K562 (cell line): ENCODE data around the gene PTTG1IP.

ENCODE experiments used
- BRCA1 ChIP-seq, 2 experiments: fragments of 450-650 bp in 1 of 2; sonication (generic) in 1 of 2; formaldehyde crosslinking in 1 of 2; IDR thresholded peaks; 2 replicates each; pipeline versions ENCODE4 v1.5.0 to v1.6.1; 2017 to 2020; ENCODE audit warnings: mild to moderate bottlenecking in 1 of 2, missing genetic modification reagents in 1 of 2
- MCM2 ChIP-seq: fragments of 450-650 bp; IDR thresholded peaks from 2 replicates; pipeline ENCODE4 v1.6.1; 2017; ENCODE audit warnings: low read depth, mild to moderate bottlenecking
- NR1H2 ChIP-seq: sonication (generic); formaldehyde crosslinking; IDR thresholded peaks from 2 replicates; pipeline ENCODE4 v1.4.0; 2020; ENCODE audit warnings: mild to moderate bottlenecking, missing genetic modification reagents
- NR3C1 ChIP-seq: sonication (generic); formaldehyde crosslinking; IDR thresholded peaks from 2 replicates; pipeline ENCODE4 v1.8.1; 2022; ENCODE audit warnings: missing genetic modification reagents
- POLR3A ChIP-seq: IDR thresholded peaks from 2 replicates; pipeline ENCODE4 v1.6.1; 2011; ENCODE audit warnings: borderline replicate concordance, mild to moderate bottlenecking, moderate library complexity; ENCODE audit not compliant: insufficient read length, insufficient read depth; ENCODE audit errors: extremely low read depth
- SETDB1 ChIP-seq: IDR thresholded peaks from one replicate; pipeline ENCODE4 v1.6.1; 2012; ENCODE audit warnings: low read length, control low read depth, inconsistent platforms
- TAF1 ChIP-seq: IDR thresholded peaks from 2 replicates; pipeline ENCODE4 v1.6.1; 2011; ENCODE audit warnings: mild to moderate bottlenecking, low read length, moderate library complexity; ENCODE audit not compliant: insufficient read depth, control insufficient read depth, severe bottlenecking; ENCODE audit errors: extremely low read depth
- TRIM28 ChIP-seq: fragments of 450-650 bp; IDR thresholded peaks from 2 replicates; pipeline ENCODE4 v1.6.1; 2017
- ZNF165 ChIP-seq: fragments of 250-450 bp; sonication (Bioruptor Pico); IDR thresholded peaks from 2 replicates; pipeline ENCODE4 v1.4.0; 2020; ENCODE audit warnings: borderline replicate concordance
- ZNF384 ChIP-seq: IDR thresholded peaks from 2 replicates; pipeline ENCODE4 v1.6.1; 2012; ENCODE audit warnings: low read depth, low read length, improper control_type of control experiment
- TF ChIP-seq, protein P1 (sequence below): fragments of 450-650 bp; formaldehyde crosslinking; IDR thresholded peaks from 2 replicates; pipeline ENCODE4 v1.4.0; 2020; ENCODE audit warnings: mild to moderate bottlenecking, moderate library complexity
- TF ChIP-seq, protein P2 (sequence below): sonication (generic); formaldehyde crosslinking; IDR thresholded peaks from 2 replicates; pipeline ENCODE4 v1.8.1; 2023; ENCODE audit warnings: mild to moderate bottlenecking, missing genetic modification reagents, moderate library complexity
- TF ChIP-seq, protein P3 (sequence below): fragments of 250-450 bp; sonication (Bioruptor Pico); IDR thresholded peaks from 2 replicates; pipeline ENCODE4 v1.4.0; 2020
- TF ChIP-seq, protein P4 (sequence below): sonication (generic); formaldehyde crosslinking; IDR thresholded peaks from 2 replicates; pipeline ENCODE4 v1.5.0; 2020; ENCODE audit warnings: missing genetic modification reagents

DNA sequence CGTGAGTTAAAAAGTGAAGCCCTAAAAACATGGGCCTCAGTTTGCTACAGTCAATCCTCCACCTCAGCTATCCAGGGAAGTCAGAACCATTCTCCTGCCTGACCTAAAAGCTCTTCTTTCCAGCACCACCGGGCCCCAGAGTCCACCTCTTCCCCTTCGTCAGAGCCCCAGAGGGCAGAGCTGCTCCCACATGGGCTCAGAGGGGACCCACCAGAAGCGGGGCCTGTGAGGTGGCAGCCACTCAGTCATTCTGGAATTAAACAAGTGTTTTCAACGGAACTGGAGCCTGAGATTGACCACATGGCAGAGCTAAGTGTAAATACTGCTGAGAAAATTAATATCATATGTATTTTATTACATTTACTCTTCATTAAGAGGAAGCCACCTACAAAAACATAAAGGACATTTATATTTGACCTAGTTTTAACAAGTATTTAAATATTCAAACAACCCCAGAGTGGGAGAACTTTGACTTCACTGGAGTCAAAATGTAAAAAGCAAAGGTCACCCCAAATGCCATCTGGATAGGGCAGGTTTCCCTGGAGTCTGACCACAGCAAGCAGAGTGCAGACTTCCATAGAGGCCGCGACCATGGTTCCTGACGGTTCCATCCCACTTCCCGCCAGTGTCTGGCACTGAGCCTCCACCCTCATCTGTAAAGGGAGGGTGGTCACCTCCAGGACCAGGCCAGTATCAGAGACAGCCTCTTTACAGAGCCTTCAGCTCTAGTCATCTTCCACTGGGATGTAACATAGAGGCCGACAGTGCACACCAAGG lies 57.5 kb downstream of the PTTG1IP start:
- TF ChIP-seq, protein P1, sequence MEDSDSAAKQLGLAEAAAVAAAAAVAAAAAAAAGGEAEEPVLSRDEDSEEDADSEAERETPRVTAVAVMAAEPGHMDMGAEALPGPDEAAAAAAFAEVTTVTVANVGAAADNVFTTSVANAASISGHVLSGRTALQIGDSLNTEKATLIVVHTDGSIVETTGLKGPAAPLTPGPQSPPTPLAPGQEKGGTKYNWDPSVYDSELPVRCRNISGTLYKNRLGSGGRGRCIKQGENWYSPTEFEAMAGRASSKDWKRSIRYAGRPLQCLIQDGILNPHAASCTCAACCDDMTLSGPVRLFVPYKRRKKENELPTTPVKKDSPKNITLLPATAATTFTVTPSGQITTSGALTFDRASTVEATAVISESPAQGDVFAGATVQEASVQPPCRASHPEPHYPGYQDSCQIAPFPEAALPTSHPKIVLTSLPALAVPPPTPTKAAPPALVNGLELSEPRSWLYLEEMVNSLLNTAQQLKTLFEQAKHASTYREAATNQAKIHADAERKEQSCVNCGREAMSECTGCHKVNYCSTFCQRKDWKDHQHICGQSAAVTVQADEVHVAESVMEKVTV (CRISPR knock-in tag) = no peak
- no peak for TF ChIP-seq ZNF165 (CRISPR knock-in tag)
- no peak for TF ChIP-seq POLR3A
- TF ChIP-seq, protein P2, sequence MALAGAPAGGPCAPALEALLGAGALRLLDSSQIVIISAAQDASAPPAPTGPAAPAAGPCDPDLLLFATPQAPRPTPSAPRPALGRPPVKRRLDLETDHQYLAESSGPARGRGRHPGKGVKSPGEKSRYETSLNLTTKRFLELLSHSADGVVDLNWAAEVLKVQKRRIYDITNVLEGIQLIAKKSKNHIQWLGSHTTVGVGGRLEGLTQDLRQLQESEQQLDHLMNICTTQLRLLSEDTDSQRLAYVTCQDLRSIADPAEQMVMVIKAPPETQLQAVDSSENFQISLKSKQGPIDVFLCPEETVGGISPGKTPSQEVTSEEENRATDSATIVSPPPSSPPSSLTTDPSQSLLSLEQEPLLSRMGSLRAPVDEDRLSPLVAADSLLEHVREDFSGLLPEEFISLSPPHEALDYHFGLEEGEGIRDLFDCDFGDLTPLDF = no peak
- TF ChIP-seq, protein P3, sequence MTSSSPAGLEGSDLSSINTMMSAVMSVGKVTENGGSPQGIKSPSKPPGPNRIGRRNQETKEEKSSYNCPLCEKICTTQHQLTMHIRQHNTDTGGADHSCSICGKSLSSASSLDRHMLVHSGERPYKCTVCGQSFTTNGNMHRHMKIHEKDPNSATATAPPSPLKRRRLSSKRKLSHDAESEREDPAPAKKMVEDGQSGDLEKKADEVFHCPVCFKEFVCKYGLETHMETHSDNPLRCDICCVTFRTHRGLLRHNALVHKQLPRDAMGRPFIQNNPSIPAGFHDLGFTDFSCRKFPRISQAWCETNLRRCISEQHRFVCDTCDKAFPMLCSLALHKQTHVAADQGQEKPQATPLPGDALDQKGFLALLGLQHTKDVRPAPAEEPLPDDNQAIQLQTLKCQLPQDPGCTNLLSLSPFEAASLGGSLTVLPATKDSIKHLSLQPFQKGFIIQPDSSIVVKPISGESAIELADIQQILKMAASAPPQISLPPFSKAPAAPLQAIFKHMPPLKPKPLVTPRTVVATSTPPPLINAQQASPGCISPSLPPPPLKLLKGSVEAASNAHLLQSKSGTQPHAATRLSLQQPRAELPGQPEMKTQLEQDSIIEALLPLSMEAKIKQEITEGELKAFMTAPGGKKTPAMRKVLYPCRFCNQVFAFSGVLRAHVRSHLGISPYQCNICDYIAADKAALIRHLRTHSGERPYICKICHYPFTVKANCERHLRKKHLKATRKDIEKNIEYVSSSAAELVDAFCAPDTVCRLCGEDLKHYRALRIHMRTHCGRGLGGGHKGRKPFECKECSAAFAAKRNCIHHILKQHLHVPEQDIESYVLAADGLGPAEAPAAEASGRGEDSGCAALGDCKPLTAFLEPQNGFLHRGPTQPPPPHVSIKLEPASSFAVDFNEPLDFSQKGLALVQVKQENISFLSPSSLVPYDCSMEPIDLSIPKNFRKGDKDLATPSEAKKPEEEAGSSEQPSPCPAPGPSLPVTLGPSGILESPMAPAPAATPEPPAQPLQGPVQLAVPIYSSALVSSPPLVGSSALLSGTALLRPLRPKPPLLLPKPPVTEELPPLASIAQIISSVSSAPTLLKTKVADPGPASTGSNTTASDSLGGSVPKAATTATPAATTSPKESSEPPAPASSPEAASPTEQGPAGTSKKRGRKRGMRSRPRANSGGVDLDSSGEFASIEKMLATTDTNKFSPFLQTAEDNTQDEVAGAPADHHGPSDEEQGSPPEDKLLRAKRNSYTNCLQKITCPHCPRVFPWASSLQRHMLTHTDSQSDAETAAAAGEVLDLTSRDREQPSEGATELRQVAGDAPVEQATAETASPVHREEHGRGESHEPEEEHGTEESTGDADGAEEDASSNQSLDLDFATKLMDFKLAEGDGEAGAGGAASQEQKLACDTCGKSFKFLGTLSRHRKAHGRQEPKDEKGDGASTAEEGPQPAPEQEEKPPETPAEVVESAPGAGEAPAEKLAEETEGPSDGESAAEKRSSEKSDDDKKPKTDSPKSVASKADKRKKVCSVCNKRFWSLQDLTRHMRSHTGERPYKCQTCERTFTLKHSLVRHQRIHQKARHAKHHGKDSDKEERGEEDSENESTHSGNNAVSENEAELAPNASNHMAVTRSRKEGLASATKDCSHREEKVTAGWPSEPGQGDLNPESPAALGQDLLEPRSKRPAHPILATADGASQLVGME = no peak
- no peak for TF ChIP-seq TRIM28
- TF ChIP-seq TAF1 = no peak
- TF ChIP-seq NR3C1 = no peak
- no peak for TF ChIP-seq SETDB1
- TF ChIP-seq, protein P4, sequence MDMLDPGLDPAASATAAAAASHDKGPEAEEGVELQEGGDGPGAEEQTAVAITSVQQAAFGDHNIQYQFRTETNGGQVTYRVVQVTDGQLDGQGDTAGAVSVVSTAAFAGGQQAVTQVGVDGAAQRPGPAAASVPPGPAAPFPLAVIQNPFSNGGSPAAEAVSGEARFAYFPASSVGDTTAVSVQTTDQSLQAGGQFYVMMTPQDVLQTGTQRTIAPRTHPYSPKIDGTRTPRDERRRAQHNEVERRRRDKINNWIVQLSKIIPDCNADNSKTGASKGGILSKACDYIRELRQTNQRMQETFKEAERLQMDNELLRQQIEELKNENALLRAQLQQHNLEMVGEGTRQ = no peak
- TF ChIP-seq BRCA1 (IDR thresholded peaks at IDR 0.05) = no peak
- no peak for TF ChIP-seq BRCA1 (CRISPR knock-in tag; IDR thresholded peaks at IDR 0.05)
- TF ChIP-seq ZNF384 = no peak
- no peak for TF ChIP-seq MCM2
- no peak for TF ChIP-seq NR1H2 (CRISPR knock-in tag)
